GM19468 (cell line): ENCODE measurements around the gene EFNA5.
"Not testable (repeated sequence)": the region's sequence is repeated elsewhere in the genome, so short reads cannot be mapped to it uniquely, and the experiment has no call there.

Experiments
- ATAC-seq: cut with Tn5 transposase; IDR thresholded peaks from one replicate; pipeline ENCODE4 v1.9.1; 2021; ENCODE audit warnings: mild to moderate bottlenecking, moderate library complexity, moderate number of reproducible peaks; ENCODE audit not compliant: unreplicated experiment; ENCODE audit errors: extremely low read depth

The EFNA5 gene

DNA sequence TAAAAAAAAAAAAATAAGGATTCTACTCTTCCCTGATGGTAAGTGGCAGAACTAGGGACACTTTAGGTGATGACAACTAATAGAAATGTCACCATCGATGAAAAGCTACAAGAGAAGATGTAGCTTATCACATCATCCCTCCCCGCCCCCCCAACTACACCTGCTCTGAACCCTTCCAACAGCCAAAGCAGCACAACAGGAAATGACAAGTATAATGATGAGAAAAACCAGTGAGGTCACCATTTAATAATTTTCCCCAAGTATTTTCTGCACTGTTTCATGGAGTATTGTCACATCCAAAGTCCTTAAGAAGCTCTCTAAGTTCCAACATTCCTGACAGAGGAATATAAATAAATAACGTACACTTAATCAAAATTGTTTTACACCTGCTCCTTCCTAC, 221.4 kb downstream of the EFNA5 start:
- ATAC-seq: no peak

DNA sequence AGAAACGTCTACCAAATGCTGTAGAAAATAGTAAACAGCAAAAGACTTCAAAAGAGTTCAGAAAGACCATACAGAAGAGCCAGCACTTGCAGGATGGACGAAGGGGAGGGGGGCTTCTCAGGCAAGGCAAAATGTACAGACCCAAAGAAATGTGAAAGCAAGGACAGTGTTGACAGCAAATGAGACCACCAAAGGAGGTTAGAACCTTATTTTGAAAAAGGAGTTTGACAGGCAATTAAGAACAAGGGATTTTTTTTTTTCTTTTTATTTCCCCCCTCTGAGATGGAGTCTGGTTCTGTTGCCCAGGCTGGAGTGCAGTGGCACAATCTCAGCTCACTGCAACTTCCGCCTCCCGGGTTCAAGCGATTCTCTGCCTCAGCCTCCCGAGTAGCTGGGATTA, 223.2 kb downstream of the EFNA5 start:
- no peak for ATAC-seq

DNA sequence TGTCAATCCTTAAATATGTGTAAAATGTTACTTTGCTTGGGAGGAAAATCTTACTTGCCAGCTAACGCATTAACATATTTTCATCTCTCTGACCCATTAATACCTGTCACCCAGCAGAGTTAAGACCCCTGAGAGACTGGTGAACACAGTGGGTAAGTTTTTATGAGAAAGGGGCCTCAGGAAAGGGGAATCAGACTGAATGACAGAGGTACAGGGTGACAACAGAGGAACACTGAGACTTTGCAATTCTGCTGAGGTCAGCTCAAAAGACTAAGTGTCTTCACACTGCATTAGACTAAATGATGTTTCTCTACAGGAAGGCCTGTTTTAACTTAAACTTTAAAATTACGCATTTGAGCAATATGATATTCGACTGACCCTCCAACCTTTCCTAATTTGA, 223.8 kb downstream of the EFNA5 start:
- ATAC-seq: no peak

DNA sequence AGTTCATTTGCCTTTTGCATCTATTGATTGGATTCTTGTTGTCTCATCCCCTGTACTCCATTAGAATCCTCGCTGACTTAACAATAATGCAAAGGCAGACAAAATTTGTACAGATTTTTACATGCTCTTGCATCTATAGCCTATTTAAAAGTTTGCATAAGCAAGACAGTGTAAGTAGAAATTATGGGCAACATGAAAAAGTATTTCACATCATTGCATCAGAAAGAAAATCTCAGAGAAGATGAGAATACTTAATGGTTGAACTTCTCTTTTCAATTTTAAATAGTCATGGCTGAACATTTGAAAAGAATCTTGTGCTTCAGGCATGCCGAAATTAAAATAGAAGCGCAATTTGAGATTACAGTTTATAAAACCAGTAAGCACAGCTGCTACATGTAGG, 226.4 kb downstream of the EFNA5 start:
- no peak for ATAC-seq

DNA sequence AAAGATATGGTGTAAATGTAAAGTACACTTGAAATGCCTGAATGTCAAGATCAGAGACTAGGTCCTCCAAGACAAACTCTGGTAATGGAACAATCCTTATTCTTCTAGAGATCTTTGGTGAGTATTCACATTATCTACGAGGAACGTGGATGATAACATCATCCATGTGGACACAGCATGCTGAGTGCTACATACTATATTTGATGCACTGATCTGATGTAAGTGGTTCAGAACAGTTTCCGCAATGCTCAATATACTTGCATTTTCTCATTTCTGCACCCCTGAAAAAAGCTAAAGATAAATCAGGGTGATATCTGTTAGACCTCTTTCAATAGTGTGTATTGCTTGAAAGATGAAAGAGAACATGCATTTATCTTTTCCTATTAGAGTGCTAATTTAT, 226.8 kb downstream of the EFNA5 start:
- ATAC-seq: no peak

DNA sequence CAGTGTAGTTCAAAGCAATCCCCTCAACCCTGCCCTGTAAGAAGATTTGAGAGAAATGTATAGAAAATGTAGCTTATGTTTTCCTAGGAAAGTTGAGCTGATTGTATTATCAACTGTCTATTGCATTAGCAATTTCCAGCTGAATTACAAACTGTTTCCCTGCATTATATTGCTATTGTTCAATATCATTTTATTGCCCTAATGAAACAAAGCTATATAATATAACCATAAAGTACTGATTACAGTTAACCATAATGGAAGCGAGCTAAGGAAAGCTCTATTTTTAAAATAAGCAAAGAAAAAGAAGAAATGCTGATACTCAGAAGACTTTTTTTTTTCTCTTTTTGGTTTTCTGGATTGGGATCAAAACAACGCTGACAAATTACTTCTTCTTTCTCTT, 228.3 kb downstream of the EFNA5 start:
- no peak for ATAC-seq

DNA sequence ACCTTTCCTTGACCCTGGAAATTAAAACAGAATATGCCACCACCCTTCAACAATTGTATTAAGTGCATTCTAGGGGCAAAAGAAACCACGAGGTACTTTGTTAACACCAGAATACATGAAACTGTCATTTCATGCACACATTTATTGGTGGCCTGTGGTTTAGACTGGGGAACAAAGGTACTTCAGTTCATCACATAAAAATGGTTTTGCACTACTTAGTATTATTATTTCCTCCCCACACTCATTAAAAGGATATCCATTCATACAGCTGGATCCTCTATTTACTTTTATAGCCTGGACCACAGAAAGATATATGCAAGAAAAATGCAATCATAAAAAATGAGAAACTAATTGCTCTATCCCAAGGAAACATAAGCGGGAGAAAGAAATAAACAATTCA, 230.9 kb downstream of the EFNA5 start:
- ATAC-seq: no peak

DNA sequence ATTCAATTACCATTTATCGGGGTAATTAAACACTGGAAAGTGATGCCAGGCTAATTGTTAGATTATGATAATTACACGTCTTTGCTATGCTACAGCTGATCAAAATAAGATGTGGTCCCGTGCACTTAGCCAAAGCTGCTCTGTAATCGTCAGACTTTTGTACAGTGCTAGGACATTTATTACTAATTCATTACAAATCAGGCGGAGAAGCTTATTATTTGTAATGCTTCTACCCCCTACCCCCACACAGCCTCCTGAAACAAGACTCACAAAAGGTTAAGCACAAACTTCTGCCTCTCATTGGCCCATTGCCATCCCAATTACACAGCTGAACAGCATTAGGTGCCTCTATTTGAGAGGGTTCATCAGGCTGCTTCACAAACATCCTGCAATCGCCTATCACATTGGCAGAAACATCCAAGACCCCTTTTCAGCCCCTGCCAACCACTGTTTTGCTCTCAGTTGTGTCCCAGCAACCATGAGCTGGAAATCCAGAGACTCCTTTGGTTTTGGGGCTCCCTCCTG, 232.7 kb downstream of the EFNA5 start:
- ATAC-seq: no peak

DNA sequence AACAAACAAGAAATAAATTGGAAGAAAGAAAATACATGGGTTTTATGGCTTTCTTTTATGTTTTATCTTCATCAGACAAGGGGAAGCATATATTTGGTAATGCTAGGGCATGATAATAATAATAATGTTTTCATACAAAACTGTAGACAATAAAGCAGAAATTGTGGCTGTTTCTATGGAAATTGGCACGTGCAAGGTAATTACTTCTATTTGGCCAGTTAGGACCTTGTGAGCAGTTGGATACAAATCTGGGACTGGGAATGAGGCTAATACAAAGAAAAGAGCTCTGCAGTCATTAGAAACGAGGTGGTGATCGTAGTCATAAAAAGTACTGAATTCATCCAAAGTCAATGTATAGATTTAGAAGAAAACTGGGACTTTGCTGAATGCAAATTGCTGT, 233.6 kb downstream of the EFNA5 start:
- ATAC-seq: no peak

DNA sequence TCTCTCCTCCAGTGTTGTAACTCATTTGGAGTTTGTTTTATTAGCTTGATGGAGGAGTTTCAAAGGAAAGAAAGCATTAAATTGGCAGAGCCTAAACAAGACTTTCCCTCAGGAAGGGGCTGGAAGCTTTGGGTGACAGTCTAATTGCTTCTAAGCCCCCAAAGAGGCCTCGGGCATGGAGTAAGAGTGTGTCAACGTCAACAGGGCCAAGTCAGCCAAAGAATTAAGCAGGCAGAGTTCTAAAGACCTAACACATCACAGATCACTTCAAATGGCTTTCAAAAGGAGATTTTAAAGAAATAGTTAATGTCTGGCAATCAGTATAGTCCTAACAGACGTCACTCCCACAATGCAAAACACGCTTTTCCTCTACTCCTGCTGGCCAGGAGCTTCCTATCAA, 234.5 kb downstream of the EFNA5 start:
- no peak for ATAC-seq

DNA sequence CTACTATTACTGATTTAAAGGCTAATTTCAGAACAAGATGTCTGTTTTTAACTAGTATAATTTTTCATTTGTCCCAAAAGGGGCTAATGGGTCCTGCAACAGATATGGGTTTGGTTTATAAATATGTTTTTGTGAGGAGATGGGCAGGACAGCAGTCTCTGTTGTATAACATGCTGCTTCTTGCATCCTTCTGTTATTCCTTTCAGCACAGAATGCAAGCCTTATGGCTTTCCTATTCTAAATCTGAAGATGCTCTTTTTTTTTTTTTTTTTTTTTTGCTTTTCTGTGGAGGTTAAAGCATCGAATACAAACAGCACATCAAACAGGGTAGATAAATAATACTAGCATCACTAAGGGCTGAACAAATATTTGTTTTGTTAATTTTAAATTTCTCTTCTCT, 235.7 kb downstream of the EFNA5 start:
- ATAC-seq: no peak

DNA sequence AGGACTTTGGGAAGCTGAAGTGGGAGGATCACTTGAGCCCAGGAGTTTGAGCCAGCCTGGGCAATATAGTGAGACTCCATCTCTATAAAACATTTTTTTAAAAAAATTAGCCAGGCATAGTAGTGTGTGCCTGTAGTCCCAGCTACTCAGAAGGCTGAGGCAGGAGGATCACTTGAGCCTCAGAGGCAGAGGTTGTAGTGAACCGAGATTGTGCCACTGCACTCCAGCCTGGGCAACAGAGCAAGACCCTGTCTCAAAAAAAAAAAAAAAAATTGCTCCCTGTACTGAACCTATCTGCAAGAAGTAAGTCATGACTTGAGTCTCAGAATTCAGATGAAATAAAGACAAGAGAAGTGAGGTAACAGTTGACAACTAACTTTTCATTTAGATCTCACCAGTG, 237.1 kb downstream of the EFNA5 start:
- ATAC-seq: not testable (repeated sequence)

DNA sequence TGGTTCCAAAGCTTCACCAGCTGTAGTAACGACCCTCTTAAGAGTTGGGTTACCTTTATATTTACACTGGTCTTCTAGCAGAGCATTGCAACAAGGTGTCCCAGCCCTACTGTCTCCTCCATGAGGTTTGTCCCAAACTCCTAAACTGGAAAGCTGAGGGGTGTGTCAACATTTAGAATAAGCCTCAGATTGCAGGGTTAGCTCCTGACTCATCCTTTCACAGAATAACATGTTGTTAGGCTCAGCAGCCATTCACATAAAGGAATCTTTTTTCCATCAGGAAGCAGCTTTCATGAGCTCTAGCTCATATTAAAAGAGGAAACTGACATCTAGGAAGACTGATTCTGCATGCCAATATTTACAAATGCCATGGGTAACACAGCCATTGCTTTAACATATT, 238.7 kb downstream of the EFNA5 start:
- no peak for ATAC-seq

DNA sequence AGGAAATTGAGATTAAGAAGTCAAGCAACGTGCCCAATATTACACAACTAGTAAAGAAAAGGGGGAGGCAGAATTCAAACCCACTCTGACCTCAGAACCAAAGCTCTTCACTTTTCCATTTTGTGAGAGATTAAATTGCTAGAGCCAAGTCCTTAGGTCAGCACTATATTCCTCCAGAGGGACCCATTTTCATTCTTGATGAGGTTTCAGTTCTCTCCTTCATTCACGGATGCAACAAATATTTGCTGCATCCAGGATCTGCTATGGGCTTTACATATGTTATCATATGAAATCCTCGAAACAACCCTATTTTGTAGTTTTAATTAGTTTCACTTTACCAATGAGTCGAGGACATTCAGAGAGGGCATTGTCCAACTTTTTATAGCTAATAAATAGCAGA, 239.2 kb downstream of the EFNA5 start:
- ATAC-seq: no peak

DNA sequence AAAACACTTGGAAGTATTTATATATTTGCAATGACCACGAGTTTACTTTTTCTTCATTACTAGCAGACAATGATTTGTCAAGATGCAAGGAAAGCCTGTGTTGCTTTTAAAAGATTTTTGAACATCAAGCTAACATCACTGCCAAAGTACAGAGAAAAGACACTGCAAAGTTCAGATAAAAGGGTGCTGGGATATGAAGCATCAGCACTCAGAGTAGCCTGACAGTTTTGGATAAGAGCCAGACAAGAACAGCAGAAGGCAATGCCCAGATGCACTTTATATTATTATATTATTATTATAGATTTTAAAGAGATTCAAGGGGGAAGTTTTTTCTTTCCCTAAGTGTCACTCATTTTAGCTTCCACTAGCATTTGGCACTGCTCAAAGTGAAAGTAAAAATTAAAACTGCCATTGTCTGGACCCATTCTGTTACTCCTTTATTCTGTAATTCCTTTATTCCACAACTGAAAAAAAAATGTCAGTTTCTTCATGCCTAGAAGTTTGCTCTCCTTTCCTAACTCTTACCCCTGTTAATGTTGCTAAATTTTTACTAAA, 240.6 kb downstream of the EFNA5 start:
- ATAC-seq: no peak

DNA sequence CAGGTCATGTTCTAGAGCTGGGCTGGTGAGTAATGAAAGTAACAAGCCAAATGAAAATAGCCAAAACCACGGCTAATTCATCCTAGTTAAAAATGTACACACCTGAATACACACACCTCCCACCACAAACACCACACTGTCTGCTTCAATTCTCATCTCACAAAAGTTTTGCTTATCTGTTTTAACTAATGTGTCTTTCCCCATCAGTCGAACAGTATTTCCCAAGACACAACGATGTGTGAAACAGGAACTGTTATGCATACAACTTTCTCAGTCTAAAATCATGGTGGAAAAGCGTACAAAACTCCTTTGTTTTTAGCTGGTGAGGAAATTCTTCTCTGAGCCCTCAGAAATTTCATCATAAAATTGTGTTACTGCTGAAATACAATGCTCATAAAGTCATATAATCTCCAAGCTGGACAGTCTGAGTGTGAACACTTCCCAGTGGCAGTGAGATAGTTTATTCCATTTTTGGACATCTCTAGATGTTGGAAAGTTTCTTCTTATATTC, 242.4 kb downstream of the EFNA5 start:
- no peak for ATAC-seq

DNA sequence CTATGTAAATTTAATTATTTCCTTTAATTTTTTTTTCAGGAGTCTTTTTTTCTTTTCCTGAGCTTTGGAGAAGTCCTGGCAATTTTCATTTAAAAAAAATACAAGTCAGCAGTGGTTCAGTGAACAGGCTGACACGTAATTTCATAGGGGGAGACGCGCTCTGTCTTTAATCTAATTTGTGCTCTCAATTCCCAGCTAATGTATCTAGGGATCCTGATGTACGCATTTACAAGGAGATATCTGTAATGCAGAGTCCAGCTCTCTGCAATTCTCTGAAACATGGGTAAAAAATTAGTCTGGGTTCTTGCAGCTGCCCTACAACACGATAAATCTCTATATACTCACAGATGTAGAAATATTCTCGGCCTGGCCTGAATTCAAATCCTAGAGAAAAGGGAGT, 243.9 kb downstream of the EFNA5 start:
- ATAC-seq: no peak

DNA sequence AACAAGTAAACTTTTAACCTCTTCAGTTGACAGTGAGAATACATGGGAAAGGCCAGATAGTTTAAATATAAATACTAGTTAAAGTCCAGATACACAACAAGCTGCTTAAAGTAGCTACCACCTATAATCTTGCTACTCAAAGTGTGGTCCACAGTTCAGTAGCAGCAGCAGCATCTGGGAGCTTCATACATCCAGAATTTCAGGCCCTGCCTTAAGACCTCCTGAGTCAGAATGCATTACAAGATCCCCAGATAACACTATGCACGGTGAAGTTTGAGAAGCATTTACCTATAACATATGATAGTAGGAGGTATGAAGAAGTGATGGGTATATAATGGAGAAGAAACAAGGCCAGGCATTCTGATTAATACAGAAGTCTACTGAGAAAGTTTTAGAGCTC, 244.5 kb downstream of the EFNA5 start:
- no peak for ATAC-seq

DNA sequence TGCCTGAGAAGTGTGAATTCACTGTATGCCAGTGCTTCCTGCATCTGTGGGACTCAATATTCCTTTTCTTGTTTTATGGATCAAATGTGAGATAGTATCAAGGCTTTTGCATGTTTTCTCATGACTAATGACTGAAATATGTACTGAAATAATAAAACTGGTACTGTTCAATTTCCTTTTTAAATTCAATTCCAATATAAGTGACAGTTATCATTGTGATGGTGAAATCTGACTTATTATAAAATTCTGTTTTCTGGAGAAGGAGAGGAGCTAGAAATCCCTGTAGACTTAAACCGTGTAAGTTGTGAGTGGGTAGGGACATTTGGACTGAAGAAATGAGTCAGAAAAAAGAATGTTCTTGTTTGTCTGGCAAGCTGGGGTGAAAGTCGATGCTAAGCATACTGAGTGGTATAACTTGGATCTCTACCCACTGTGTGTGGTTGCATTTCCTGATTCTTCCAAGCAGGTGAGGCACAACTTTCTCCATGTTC, 245.2 kb downstream of the EFNA5 start:
- ATAC-seq: no peak

DNA sequence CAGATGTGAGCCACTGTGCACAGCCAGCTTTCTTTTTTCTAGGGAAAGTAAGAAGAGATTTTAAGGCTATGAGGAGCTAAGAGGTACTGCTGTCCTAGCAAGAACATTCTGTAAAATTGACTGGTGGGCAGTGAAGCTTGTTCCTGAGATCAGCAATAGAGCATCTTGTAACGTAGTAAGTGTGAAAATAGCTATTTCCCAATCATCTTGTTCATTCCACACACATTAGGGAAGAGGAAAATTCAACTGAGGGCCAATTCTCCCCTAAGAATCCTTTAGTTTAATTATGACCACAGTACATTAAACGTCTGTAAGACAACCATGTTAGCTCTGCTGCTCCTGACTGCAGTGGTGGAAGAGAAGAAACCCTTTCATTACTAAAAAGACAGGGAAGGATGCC, 246.2 kb downstream of the EFNA5 start:
- no peak for ATAC-seq

DNA sequence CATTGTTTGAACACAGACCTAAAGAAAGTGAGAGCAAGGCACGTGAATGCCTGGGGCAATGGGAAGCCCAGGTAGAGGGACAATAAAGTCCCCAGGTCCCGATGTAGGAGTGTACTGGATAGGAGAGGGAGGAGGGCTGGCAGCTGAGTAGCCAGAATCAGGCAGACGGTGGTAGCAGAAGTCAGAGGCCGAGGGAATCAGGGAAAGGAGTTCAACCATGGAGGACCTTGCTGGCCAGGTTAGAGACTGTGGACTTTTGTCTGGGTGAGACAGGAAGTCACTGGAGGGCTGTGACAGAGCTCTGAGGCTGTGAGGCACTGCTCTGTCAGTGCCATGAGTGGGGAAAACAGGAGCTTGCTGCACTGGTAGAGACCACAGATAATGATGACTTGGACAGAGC, 248.2 kb downstream of the EFNA5 start:
- ATAC-seq: no peak

DNA sequence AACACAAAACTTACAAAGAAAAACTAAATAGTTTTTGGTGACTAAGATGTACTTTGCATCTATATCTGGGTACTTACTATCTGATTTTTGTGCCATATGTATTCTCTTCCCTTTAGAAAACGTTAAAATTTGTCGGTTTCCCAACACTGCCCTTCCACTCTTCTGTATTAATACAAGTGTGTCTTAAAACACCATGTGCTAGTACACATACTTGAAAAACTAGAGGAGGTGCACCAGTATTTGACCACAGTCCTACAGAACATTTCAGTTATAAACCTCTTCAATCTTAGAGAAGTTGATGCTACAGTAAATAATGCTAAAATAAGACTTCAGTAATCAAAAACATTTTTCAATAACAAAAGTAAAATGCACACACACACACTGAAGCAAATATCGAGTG, 251.2 kb downstream of the EFNA5 start:
- no peak for ATAC-seq
